ENCODE results near the gene PPIF.

The PPIF gene

GRCh38 chr10:79387974-79388850, 40.9 kb downstream of the PPIF start:
- no peak for DNase-seq

- DNase-seq = no peak
These were observed 42.8 kb downstream of the PPIF start for GRCh38 chr10:79390057-79390456.

DNA sequence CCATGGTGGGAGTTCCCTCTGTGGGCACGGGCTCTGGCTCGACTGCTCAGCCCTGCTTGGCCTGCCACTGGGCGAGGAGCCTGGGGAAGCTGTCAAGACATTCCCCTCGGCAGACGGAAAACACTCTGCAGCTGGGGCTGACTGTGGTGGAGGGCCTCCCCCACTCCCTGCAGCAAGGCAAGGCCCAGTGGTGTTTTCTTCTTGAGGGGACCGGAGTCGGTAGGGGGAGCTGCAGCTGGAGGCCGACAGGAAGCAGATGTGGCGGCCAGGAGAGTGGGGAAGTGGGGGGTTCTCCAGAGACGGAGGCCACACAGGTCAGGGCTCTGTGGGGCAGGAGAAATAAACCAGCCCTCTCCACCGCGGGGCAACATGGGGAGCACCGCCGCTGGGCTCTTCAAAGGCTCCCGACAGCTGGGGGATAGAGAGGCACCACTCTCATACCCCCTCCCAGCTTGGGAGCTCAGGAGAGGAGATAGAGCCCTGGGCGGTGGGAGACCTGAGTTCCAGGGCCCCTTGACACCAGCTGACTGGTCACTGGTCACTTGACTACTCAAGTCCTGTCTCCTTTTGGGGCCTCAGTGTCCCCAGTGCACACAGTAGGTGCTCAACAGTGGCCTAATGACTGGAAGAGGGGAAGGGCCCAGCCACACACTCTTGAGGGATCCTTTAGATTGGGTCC, 43.4 kb downstream of the PPIF start:
- DNase-seq = no peak

- DNase-seq = no peak
These were observed 44.2 kb downstream of the PPIF start for GRCh38 chr10:79391231-79392019.

- DNase-seq = no peak
These were observed 44.7 kb downstream of the PPIF start for GRCh38 chr10:79392020-79392398.

- no peak for DNase-seq
These were observed 45.4 kb downstream of the PPIF start for GRCh38 chr10:79392506-79393176.

DNA sequence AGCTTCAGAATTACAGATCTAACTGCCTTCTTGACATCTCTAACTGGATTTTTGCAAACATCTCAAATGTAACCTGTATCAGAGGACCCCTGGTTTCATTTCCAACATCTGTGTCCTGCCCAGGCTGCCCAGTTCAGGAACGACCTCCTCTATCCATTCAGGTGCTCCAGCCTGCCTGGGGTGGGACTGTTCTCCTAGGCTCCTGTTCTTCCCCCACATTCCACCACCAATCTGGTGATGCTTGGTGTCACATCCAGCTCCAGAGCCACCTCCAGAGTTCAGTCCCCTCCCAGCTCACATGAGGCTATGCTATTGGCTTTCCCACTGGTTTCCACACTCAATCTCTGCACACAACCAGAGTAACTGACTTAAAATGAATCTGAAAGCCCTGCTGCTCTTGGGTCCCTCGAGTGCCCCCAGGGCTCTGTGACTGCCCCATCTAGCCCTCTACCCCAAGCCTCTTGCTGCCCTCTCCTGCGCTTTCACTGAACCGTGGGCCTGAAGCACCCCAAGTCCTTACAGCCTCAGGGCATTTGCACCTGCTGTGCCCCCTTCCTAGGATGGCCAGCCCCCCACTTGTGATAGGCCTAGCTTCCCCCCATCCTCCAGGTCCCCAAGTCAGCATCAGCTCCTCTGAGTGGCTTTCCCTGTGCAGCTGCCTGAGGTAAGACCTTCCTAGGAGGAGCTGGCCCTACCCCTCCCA, 46.1 kb downstream of the PPIF start:
- no peak for DNase-seq

DNA sequence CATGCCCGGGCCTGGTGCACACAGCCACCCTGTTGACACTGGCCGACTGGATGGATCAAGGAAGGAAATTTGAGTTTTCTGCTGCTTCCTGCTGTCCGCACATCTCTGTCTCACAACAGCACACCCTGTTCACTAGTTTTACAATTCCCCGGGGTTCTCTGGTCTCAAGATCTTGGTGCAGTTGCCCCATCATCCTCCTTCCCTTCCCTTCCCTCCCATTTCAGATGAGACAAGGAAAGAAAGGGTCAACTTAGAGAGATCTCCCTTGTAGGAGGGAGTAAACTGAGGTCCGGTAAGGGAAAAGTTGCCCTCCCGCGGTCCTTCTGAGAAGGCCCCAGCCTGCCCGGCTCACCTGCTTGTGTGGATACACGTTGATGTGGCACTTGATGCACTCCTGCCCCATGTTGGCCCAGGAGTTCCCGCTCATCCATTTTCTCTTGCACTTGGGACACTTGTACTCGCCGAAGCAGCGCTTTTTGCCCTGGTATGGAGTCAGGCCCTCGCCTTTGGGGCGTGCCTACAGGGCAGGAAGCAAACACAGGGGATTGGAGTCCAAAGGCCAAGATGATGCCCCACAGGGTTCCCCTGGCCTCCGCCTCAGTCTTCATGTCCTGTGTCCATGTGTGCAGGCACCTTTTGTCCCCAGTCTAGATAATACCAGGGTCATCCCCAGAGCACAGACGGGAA, 46.8 kb downstream of the PPIF start:
- DNase-seq = no peak

GRCh38 chr10:79394664-79395063, 47.4 kb downstream of the PPIF start:
- DNase-seq = no peak

DNA sequence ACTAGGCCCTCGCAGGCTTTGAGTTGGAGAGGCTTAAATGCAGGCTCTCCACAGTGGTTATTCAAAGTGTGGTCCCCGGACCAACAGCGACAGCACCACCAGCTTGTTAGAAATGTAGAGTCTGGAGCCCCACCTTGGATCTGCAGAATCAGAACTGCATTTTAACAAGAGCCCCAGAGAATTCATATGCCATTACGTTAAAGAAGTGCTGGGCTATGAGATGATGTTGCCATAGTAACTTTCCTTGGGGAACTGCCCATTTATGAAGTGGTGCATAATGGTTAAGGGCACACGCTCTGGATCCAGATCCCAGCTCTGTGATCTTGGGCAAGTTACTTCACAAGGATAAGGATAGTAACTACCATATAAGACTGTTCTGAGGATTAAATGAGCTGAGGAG, 49.3 kb downstream of the PPIF start:
- no peak for DNase-seq

DNA sequence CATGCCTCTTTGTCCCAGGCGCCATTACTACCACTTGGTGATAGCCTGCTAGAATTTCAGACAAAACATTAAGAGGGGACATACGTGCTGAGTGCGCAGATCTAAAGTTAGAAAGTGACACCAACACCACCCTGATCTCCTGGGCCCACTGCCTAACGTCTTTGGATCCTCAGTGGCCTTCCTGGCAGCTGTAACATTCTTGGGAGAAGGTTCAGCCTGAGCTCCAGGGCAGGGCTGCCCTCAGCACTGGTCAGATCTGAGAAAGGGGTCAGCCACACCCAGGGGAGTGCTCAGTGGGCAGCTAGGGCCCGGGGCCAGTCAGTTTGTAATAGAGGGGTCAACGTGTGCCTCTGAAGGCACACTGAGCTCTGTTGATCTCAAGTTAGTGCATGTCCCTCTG, 49.8 kb downstream of the PPIF start:
- DNase-seq = no peak

- DNase-seq = no peak
These were observed 50.5 kb downstream of the PPIF start for GRCh38 chr10:79397575-79398303.

GRCh38 chr10:79398642-79399041, 51.4 kb downstream of the PPIF start:
- DNase-seq = no peak

GRCh38 chr10:79399223-79399831, 52.1 kb downstream of the PPIF start:
- DNase-seq = peak; percentile 5

DNA sequence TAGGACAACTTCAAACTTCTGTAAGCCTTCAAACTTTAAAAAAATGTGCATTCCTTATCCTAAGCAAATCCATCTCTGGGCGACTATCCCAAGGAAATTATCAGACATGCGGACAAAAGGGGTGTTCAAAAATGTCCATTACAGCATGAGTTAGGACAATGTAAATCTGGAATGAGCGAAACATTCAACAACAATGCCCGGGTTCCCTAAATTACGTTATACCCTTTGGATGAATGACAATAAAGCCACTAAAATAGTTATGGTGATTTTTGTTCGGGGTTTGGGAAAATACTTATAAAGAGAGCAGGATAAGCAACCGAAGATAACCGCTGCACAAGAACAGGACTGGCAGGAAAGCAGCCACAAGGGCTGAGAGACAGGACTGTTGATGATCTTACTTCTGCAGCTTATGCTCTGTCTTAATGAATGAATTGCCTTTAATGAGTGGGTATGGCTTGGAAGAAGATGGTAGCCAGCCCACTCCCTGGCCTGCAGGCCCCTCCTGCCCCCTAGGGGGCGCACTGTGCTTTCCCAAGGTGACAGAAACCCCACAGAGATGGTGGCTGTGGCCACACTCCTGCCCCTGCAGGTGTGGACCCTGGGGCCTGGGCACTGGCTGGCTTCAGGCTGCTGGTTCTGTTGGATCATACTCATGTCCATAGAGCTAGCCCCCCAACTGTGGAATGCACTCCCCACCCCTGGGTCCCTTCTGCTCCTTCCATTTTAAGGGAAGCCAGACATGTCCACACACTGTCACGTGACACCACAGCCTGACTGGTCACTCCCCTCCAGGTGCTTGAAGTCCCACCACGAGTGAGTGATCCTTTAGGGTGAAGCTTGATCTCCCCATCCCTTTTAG, 53.1 kb downstream of the PPIF start:
- DNase-seq = peak; percentile 70

DNA sequence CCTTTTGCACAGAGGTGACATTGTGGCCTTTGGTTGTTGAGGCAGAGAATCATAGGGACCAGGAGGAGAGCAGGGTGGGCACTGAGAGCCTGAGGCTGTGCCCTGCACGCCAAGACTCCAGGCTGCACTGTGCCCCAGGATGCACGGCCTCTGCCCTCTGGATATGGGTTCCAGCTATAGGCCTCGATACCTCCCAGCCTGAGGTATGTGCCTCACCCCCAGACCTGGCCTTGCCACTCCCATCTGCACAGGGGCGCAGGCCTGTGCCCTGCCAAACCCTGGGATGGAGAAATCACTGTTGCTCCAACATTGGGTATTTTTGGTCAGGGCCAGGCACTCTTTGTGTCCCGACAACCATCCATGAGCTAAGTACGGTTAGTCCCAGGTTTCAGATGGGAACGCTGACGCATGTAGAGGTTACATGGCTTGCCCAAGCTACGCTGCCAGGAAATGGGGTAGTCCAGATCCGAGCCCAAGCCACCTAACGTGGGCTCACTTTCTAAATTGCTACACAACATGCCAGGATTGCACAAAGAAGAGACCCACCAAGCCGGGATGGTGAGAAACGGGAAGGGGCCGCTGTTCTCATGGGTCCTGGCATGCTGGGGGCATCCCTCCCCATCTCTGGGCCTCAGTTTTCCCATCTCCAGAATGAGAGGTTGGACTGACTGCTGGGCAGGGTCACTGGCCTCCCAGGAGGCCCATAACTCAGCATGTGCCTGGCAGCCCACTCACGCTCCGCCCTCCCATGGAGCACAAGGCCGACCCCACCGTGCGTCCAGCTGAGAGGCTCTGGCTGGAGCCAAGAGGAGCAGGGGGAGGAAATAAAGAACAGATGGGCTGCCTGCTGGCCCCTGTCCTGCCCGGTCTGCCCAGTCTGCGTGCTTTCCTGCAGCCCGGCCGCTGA, 54.0 kb downstream of the PPIF start:
- no peak for DNase-seq

GRCh38 chr10:79402625-79402946, 55.3 kb downstream of the PPIF start:
- DNase-seq = no peak

DNA sequence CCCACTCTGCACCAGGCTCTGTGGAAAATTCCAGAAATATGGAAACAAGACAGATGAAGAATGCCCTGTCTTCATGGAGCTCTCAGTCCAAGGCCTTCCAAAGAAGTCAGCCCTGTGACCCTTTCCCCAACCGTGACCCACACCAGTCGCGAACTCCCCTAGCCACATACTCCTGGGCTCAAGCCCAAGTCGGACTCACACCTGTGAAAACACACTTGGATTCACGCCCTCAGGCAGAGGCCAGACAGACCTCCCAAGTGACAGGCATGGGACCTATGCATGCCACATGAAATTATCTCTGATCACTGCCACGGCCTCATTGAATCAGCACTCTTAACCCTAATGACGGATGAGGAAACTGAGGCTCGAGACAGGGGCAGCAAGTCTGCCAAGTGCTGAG, 55.7 kb downstream of the PPIF start:
- no peak for DNase-seq

All from NCI-H82 (cell line).